Measurements from ENCODE around the gene AUTS2. TPM values are rescaled to one million over a fixed set of nuclear protein-coding genes. Genes with fewer than 3 reads are reported as not detected.

AUTS2 gene
- total RNA-seq, 1 experiment from 2014 or later: 42.1 TPM

DNA sequence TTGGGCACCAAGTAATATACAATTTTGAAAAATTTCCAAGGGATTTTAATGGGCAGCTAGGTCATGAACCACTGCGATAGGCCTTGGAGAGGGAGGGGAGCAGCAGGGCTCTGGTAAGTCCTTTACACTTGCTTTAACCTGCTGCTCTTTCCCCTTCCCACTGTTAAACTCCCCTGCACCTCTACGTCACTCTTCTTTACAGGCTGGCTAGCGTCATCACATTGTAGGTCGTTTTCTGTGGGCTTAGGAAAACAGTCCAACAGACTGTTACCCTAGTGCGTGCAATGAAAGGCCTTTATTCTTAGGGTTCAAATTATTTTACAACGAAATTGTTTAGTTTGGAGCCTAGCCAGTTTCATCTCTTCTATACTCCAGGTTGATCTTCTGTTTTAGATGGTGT, 235.7 kb downstream of the AUTS2 start:
- no peaks in the 10 kb centered on the region for H3K36me3 ChIP-seq (ENCODE audit: insufficient read depth, low read length, poor library complexity, severe bottlenecking)
- CTCF ChIA-PET: no interaction called here
- no peak overlapping the region for H3K4me3 ChIP-seq (ENCODE audit: low read depth, low read length, poor library complexity, severe bottlenecking)
- H3K4me1 ChIP-seq (ENCODE audit: insufficient read depth, low read length, poor library complexity, severe bottlenecking): peaks cover 35% of the 10 kb centered on the region
- no TSS peak for BruUV-seq (replicated peaks)
- H3K27me3 ChIP-seq (replicated peaks; ENCODE audit: insufficient read depth, low read depth, low read length, poor library complexity): no peaks in the 10 kb centered on the region
- no peak overlapping the region for H3K27ac ChIP-seq (ENCODE audit: low read depth, low read length, poor library complexity, severe bottlenecking)
- H3K9me3 ChIP-seq (ENCODE audit: low read depth, low read length, poor library complexity, severe bottlenecking): no peaks in the 10 kb centered on the region
- no peak for TF ChIP-seq EZH2 (IDR thresholded peaks at IDR 0.05; ENCODE audit: borderline replicate concordance, low read depth, low read length, poor library complexity, severe bottlenecking)
- TF ChIP-seq, protein P1, sequence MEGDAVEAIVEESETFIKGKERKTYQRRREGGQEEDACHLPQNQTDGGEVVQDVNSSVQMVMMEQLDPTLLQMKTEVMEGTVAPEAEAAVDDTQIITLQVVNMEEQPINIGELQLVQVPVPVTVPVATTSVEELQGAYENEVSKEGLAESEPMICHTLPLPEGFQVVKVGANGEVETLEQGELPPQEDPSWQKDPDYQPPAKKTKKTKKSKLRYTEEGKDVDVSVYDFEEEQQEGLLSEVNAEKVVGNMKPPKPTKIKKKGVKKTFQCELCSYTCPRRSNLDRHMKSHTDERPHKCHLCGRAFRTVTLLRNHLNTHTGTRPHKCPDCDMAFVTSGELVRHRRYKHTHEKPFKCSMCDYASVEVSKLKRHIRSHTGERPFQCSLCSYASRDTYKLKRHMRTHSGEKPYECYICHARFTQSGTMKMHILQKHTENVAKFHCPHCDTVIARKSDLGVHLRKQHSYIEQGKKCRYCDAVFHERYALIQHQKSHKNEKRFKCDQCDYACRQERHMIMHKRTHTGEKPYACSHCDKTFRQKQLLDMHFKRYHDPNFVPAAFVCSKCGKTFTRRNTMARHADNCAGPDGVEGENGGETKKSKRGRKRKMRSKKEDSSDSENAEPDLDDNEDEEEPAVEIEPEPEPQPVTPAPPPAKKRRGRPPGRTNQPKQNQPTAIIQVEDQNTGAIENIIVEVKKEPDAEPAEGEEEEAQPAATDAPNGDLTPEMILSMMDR (conservative IDR thresholded peaks at IDR 0.05; ENCODE audit: low read depth, low read length): no peak
- POLR2A ChIA-PET (ENCODE audit: low non-redundant PET): no interaction called here
- intact Hi-C loops (cut with micrococcal nuclease; ENCODE audit: unreplicated experiment): loop anchor here (10.0 kb wide), 3 partner anchors 211 to 1159 kb away; no protein-coding TSS in a partner anchor
- DNase-seq (ENCODE audit: low spot score): no peak

DNA sequence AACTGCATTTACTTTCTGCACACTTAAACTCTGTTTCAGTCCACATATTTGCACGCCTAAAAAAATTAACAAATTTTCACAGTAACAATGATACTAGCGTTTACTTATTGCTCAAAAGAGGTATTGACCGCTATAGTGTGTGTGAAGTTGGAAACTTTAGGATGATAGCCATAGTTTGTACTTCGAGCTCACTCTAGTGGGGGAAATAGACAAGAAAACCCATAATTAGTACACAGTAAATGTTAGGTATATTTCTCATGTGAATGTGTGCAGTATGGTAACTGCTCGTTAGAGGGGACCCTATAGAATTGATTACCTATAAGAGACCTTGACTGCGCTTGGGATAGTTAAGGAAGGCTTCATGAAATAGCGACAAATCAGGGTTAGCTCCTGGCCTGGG, 238.4 kb downstream of the AUTS2 start:
- H3K36me3 ChIP-seq (ENCODE audit: insufficient read depth, low read length, poor library complexity, severe bottlenecking): no peaks in the 10 kb centered on the region
- intact Hi-C loops (cut with micrococcal nuclease; ENCODE audit: unreplicated experiment): loop anchor here (5.0 to 10.0 kb wide), 4 partner anchors 208 to 1162 kb away; partner anchors contain the start of gene AUTS2
- TF ChIP-seq, protein P1 (conservative IDR thresholded peaks at IDR 0.05; ENCODE audit: low read depth, low read length): no peak; the same call in 1 of the 2 replicates
- no peak for TF ChIP-seq EZH2 (IDR thresholded peaks at IDR 0.05; ENCODE audit: borderline replicate concordance, low read depth, low read length, poor library complexity, severe bottlenecking)
- POLR2A ChIA-PET (ENCODE audit: low non-redundant PET): no interaction called here
- H3K27ac ChIP-seq (ENCODE audit: low read depth, low read length, poor library complexity, severe bottlenecking): no peak overlapping the region
- no peak overlapping the region for H3K4me3 ChIP-seq (ENCODE audit: low read depth, low read length, poor library complexity, severe bottlenecking)
- DNase-seq (ENCODE audit: low spot score): no peak
- peaks cover 56% of the 10 kb centered on the region for H3K4me1 ChIP-seq (ENCODE audit: insufficient read depth, low read length, poor library complexity, severe bottlenecking)
- BruUV-seq (replicated peaks): no TSS peak
- CTCF ChIA-PET: no interaction called here
- no peaks in the 10 kb centered on the region for H3K27me3 ChIP-seq (replicated peaks; ENCODE audit: insufficient read depth, low read depth, low read length, poor library complexity)
- no peaks in the 10 kb centered on the region for H3K9me3 ChIP-seq (ENCODE audit: low read depth, low read length, poor library complexity, severe bottlenecking)

DNA sequence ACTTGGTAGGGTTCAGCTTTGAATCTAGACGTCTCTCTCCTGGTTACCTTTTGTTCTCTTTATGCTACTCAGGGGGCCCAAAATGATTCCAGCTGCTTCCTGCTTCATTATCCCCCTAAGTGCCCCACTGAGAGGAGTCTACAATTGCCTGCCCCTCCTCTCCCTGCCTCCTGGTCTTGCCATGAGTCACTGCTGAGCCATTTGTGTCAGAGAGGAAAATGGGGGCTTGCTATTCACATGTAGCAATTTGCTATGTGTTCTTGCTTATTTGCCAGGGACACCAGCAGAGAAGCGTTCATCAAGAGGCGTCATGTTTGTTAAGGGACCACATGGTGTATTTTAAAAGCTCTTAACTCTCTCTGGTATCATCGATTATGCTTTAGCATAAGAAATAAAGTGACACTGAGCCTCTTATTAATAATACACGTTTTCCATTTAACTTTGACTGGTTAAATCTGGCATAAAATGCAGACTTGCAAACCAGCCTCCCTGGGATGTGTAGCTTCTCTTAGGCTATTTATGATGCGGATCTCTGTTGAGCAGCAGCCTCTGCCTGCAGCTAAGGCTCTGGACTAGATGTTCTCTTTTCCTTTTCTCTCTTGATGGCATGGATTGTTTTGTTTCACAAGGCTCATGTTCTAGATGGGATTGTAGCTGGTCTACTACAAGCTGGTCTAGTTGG, 239.3 kb downstream of the AUTS2 start:
- BruUV-seq (replicated peaks): no TSS peak
- no peak overlapping the region for H3K4me3 ChIP-seq (ENCODE audit: low read depth, low read length, poor library complexity, severe bottlenecking)
- peak; percentile 98 for DNase-seq (ENCODE audit: low spot score)
- no peaks in the 10 kb centered on the region for H3K36me3 ChIP-seq (ENCODE audit: insufficient read depth, low read length, poor library complexity, severe bottlenecking)
- no peaks in the 10 kb centered on the region for H3K27me3 ChIP-seq (replicated peaks; ENCODE audit: insufficient read depth, low read depth, low read length, poor library complexity)
- intact Hi-C loops (cut with micrococcal nuclease; ENCODE audit: unreplicated experiment): loop anchor here (5.0 to 10.0 kb wide), 4 partner anchors 207 to 1163 kb away; partner anchors contain the start of gene AUTS2
- peaks cover 56% of the 10 kb centered on the region for H3K4me1 ChIP-seq (ENCODE audit: insufficient read depth, low read length, poor library complexity, severe bottlenecking)
- TF ChIP-seq EZH2 (IDR thresholded peaks at IDR 0.05; ENCODE audit: borderline replicate concordance, low read depth, low read length, poor library complexity, severe bottlenecking): no peak
- TF ChIP-seq, protein P1 (conservative IDR thresholded peaks at IDR 0.05; ENCODE audit: low read depth, low read length): no peak
- ChIA-PET POLR2A (ENCODE audit: low non-redundant PET) (no interaction called here), CTCF (no interaction called here)
- H3K27ac ChIP-seq (ENCODE audit: low read depth, low read length, poor library complexity, severe bottlenecking): peak overlapping the region; percentile 24
- no peaks in the 10 kb centered on the region for H3K9me3 ChIP-seq (ENCODE audit: low read depth, low read length, poor library complexity, severe bottlenecking)

Measured in A673 (cell line).